ENCODE results near the gene MIPOL1. TPM values are rescaled to one million over a fixed set of nuclear protein-coding genes. Genes with fewer than 3 reads are reported as not detected.

The MIPOL1 gene
- total RNA-seq, 2 experiments from 2014 or later, result 0.15 TPM; not detected in 1

GRCh38 chr14:37585971-37586796 lies 388.4 kb downstream of the MIPOL1 start:
- Mint-ChIP-seq H3K27ac (no peak overlapping the region), H3K9me3 (no peaks in the 10 kb centered on the region), H3K4me1 (ENCODE audit: low read depth) (no peaks in the 10 kb centered on the region), H3K36me3 (ENCODE audit: low read depth) (peaks cover 6% of the 10 kb centered on the region), H3K27me3 (ENCODE audit: low read depth) (peaks cover 66% of the 10 kb centered on the region), H3K4me3 (no peak overlapping the region)
- intact Hi-C loops (cut with micrococcal nuclease), result loop anchor here (5.0 kb wide), 1 partner anchor 621 kb away; the partner anchor contains the start of gene SSTR1
- DNase-seq, result no peak
- CTCF ChIA-PET, result interaction anchor here (1.1 kb wide), 1 partner anchor 16 kb away, joined by 4 read pairs; no protein-coding TSS in a partner anchor

- peaks cover 8% of the 10 kb centered on the region for H3K36me3 Mint-ChIP-seq (ENCODE audit: low read depth)
- CTCF ChIA-PET, result interaction anchor here (1.1 kb wide), 1 partner anchor 15 kb away, joined by 4 read pairs; no protein-coding TSS in a partner anchor
Observed at GRCh38 chr14:37586797-37587130, 389.0 kb downstream of the MIPOL1 start.

GRCh38 chr14:37587131-37587803 lies 389.5 kb downstream of the MIPOL1 start:
- Mint-ChIP-seq H3K27ac (no peak overlapping the region), H3K36me3 (ENCODE audit: low read depth) (peaks cover 8% of the 10 kb centered on the region), H3K27me3 (ENCODE audit: low read depth) (peaks cover 69% of the 10 kb centered on the region), H3K4me3 (no peak overlapping the region), H3K4me1 (ENCODE audit: low read depth) (no peaks in the 10 kb centered on the region), H3K9me3 (no peaks in the 10 kb centered on the region)
- CTCF ChIA-PET, result interaction anchor here (1.1 kb wide), 1 partner anchor 15 kb away, joined by 4 read pairs; no protein-coding TSS in a partner anchor
- intact Hi-C loops (cut with micrococcal nuclease), result loop anchor here (5.0 kb wide), 1 partner anchor 620 kb away; the partner anchor contains the start of gene SSTR1
- no peak for DNase-seq

More at GRCh38 chr14:37586797-37587130, 389.0 kb downstream of the MIPOL1 start:
- no peaks in the 10 kb centered on the region for H3K4me1 Mint-ChIP-seq (ENCODE audit: low read depth)
- DNase-seq, result no peak
- H3K4me3 Mint-ChIP-seq, result no peak overlapping the region
- H3K27ac Mint-ChIP-seq, result no peak overlapping the region
- no peaks in the 10 kb centered on the region for H3K9me3 Mint-ChIP-seq
- intact Hi-C loops (cut with micrococcal nuclease), result loop anchor here (5.0 kb wide), 1 partner anchor 621 kb away; the partner anchor contains the start of gene SSTR1
- H3K27me3 Mint-ChIP-seq (ENCODE audit: low read depth), result peaks cover 66% of the 10 kb centered on the region

- peaks cover 2% of the 10 kb centered on the region for H3K9me3 Mint-ChIP-seq
- H3K27me3 Mint-ChIP-seq (ENCODE audit: low read depth), result peaks cover 70% of the 10 kb centered on the region
- H3K27ac Mint-ChIP-seq, result no peak overlapping the region
- H3K4me1 Mint-ChIP-seq (ENCODE audit: low read depth), result peaks cover 4% of the 10 kb centered on the region
- DNase-seq, result no peak
- CTCF ChIA-PET, result no interaction called here
- no peak overlapping the region for H3K4me3 Mint-ChIP-seq
- intact Hi-C loops (cut with micrococcal nuclease), result loop anchor here (5.0 kb wide), 1 partner anchor 619 kb away; the partner anchor contains the start of gene SSTR1
- peaks cover 13% of the 10 kb centered on the region for H3K36me3 Mint-ChIP-seq (ENCODE audit: low read depth)
Observed at GRCh38 chr14:37587881-37588666, 390.3 kb downstream of the MIPOL1 start.

GRCh38 chr14:37588667-37588955 lies 390.9 kb downstream of the MIPOL1 start:
- Mint-ChIP-seq H3K27ac (no peak overlapping the region), H3K9me3 (peaks cover 2% of the 10 kb centered on the region), H3K4me3 (no peak overlapping the region), H3K36me3 (ENCODE audit: low read depth) (peaks cover 13% of the 10 kb centered on the region), H3K4me1 (ENCODE audit: low read depth) (peaks cover 4% of the 10 kb centered on the region), H3K27me3 (ENCODE audit: low read depth) (peaks cover 73% of the 10 kb centered on the region)
- no peak for DNase-seq
- intact Hi-C loops (cut with micrococcal nuclease), result loop anchor here (5.0 kb wide), 1 partner anchor 619 kb away; the partner anchor contains the start of gene SSTR1
- CTCF ChIA-PET, result no interaction called here

- H3K4me1 Mint-ChIP-seq (ENCODE audit: low read depth), result peaks cover 7% of the 10 kb centered on the region
- peaks cover 79% of the 10 kb centered on the region for H3K27me3 Mint-ChIP-seq (ENCODE audit: low read depth)
- H3K36me3 Mint-ChIP-seq (ENCODE audit: low read depth), result peaks cover 15% of the 10 kb centered on the region
- DNase-seq, result no peak
- intact Hi-C loops (cut with micrococcal nuclease), result loop anchor here (5.0 kb wide), 1 partner anchor 618 kb away; the partner anchor contains the start of gene SSTR1
- H3K27ac Mint-ChIP-seq, result no peak overlapping the region
- peaks cover 2% of the 10 kb centered on the region for H3K9me3 Mint-ChIP-seq
- CTCF ChIA-PET, result no interaction called here
- H3K4me3 Mint-ChIP-seq, result no peak overlapping the region
Observed at GRCh38 chr14:37588956-37589714, 391.4 kb downstream of the MIPOL1 start.

GRCh38 chr14:37589715-37590427 lies 392.1 kb downstream of the MIPOL1 start:
- Mint-ChIP-seq H3K27ac (no peak overlapping the region), H3K4me1 (ENCODE audit: low read depth) (peaks cover 9% of the 10 kb centered on the region), H3K4me3 (no peak overlapping the region), H3K27me3 (ENCODE audit: low read depth) (peaks cover 80% of the 10 kb centered on the region), H3K36me3 (ENCODE audit: low read depth) (peaks cover 17% of the 10 kb centered on the region), H3K9me3 (peaks cover 2% of the 10 kb centered on the region)
- CTCF ChIA-PET, result no interaction called here
- intact Hi-C loops (cut with micrococcal nuclease), result loop anchor here (5.0 to 10.0 kb wide), 3 partner anchors 617 to 1655 kb away; partner anchors contain the start of gene SSTR1
- DNase-seq, result no peak

- Mint-ChIP-seq H3K27ac (no peak overlapping the region), H3K27me3 (ENCODE audit: low read depth) (peaks cover 74% of the 10 kb centered on the region), H3K9me3 (peaks cover 2% of the 10 kb centered on the region), H3K4me1 (ENCODE audit: low read depth) (peaks cover 10% of the 10 kb centered on the region), H3K36me3 (ENCODE audit: low read depth) (peaks cover 15% of the 10 kb centered on the region), H3K4me3 (no peak overlapping the region)
- no peak for DNase-seq
- CTCF ChIA-PET, result no interaction called here
- intact Hi-C loops (cut with micrococcal nuclease), result loop anchor here (10.0 kb wide), 2 partner anchors 1434 to 1656 kb away; no protein-coding TSS in a partner anchor
Observed at GRCh38 chr14:37590428-37591139, 392.8 kb downstream of the MIPOL1 start.

GRCh38 chr14:37591311-37591940 lies 393.7 kb downstream of the MIPOL1 start:
- CTCF ChIA-PET, result no interaction called here
- Mint-ChIP-seq H3K27ac (no peak overlapping the region), H3K9me3 (peaks cover 3% of the 10 kb centered on the region), H3K36me3 (ENCODE audit: low read depth) (peaks cover 15% of the 10 kb centered on the region), H3K27me3 (ENCODE audit: low read depth) (peaks cover 71% of the 10 kb centered on the region), H3K4me1 (ENCODE audit: low read depth) (peaks cover 18% of the 10 kb centered on the region), H3K4me3 (no peak overlapping the region)
- intact Hi-C loops (cut with micrococcal nuclease), result loop anchor here (10.0 kb wide), 2 partner anchors 1433 to 1657 kb away; no protein-coding TSS in a partner anchor
- no peak for DNase-seq

- Mint-ChIP-seq H3K4me3 (no peak overlapping the region), H3K27ac (no peak overlapping the region), H3K36me3 (ENCODE audit: low read depth) (peaks cover 15% of the 10 kb centered on the region), H3K9me3 (peaks cover 4% of the 10 kb centered on the region), H3K27me3 (ENCODE audit: low read depth) (peaks cover 73% of the 10 kb centered on the region), H3K4me1 (ENCODE audit: low read depth) (peaks cover 21% of the 10 kb centered on the region)
- DNase-seq, result no peak
- intact Hi-C loops (cut with micrococcal nuclease), result loop anchor here (10.0 kb wide), 2 partner anchors 1433 to 1657 kb away; no protein-coding TSS in a partner anchor
- CTCF ChIA-PET, result no interaction called here
Observed at GRCh38 chr14:37591941-37592481, 394.3 kb downstream of the MIPOL1 start.

Data from activated naive CD4-positive, alpha-beta T cell treated with anti-CD3 and anti-CD28 coated beads for 36 hours (primary cell).